CD14-positive monocyte (primary cell): ENCODE measurements around the gene COX6A2. TPM values are rescaled to one million over a fixed set of nuclear protein-coding genes. Genes with fewer than 3 reads are reported as not detected.

Source experiments
- DNase-seq, 3 donors: peaks; one replicate each; pipeline ENCODE4 v3.0.0-alpha.2; 2011 to 2022
- H2AFZ ChIP-seq: 2 replicates; pipeline ENCODE4 v1.6.0; 2012; ENCODE audit warnings: mild to moderate bottlenecking, low read depth, low read length, inconsistent platforms; ENCODE audit not compliant: insufficient read depth, poor library complexity, severe bottlenecking
- H3K27ac ChIP-seq, 2 donors: 1 replicate in 1 of 2; 2 replicates in 1 of 2; pipeline ENCODE4 v1.5.1; 2012 to 2013; ENCODE audit warnings: low read length in 2 of 2, control low read depth in 1 of 2, inconsistent platforms in 1 of 2, low read depth in 1 of 2, mild to moderate bottlenecking in 1 of 2
- H3K27me3 ChIP-seq, 2 donors: one replicate each; pipeline versions ENCODE4 v1.6.0 to v1.6.1; 2011 to 2013; ENCODE audit warnings: low read length in 2 of 2; ENCODE audit not compliant: control insufficient read depth in 2 of 2, insufficient read depth in 2 of 2
- H3K36me3 ChIP-seq, 2 donors: replicated peaks in 1 of 2; 1 replicate in 1 of 2; 2 replicates in 1 of 2; pipeline versions ENCODE4 v1.5.1 to v1.6.1; 2012 to 2013; ENCODE audit warnings: low read length in 2 of 2, control low read depth in 1 of 2, inconsistent platforms in 1 of 2, mild to moderate bottlenecking in 1 of 2; ENCODE audit not compliant: insufficient read depth in 2 of 2, control insufficient read depth in 1 of 2
- H3K4me1 ChIP-seq, 2 donors: 1 replicate in 1 of 2; 2 replicates in 1 of 2; pipeline versions ENCODE4 v1.5.1 to v1.6.1; 2012 to 2013; ENCODE audit warnings: low read length in 2 of 2, control low read depth in 1 of 2, inconsistent platforms in 1 of 2, mild to moderate bottlenecking in 1 of 2, moderate library complexity in 1 of 2; ENCODE audit not compliant: insufficient read depth in 2 of 2, control insufficient read depth in 1 of 2
- H3K4me2 ChIP-seq: replicated peaks from 2 replicates; pipeline ENCODE3; 2012; ENCODE audit warnings: low read length, moderate library complexity, mild to moderate bottlenecking; ENCODE audit not compliant: poor library complexity, severe bottlenecking; ENCODE audit errors: extremely low read depth
- H3K4me3 ChIP-seq, 3 experiments: fragments of 200-600 bp in 1 of 3; sonication (generic) in 1 of 3; replicated peaks in 1 of 3; 1 replicate in 2 of 3; 2 replicates in 1 of 3; pipeline ENCODE4 v1.5.1; 2011 to 2013; ENCODE audit warnings: low read length in 3 of 3, mild to moderate bottlenecking in 3 of 3, control low read depth in 2 of 3, low read depth in 2 of 3, inconsistent platforms in 1 of 3, moderate library complexity in 1 of 3
- H3K79me2 ChIP-seq: 2 replicates; pipeline ENCODE4 v1.6.0; 2012; ENCODE audit warnings: mild to moderate bottlenecking, control low read depth, inconsistent platforms, low read length, moderate library complexity; ENCODE audit not compliant: insufficient read depth
- H3K9ac ChIP-seq: 2 replicates; pipeline ENCODE4 v1.6.0; 2017; ENCODE audit warnings: low read length, mild to moderate bottlenecking; ENCODE audit not compliant: insufficient read depth, poor library complexity, severe bottlenecking
- H3K9me3 ChIP-seq, 2 donors: replicated peaks in 1 of 2; 1 replicate in 1 of 2; 2 replicates in 1 of 2; pipeline versions ENCODE4 v1.5.1 to v1.6.1; 2012 to 2013; ENCODE audit warnings: low read length in 2 of 2, control low read depth in 1 of 2; ENCODE audit not compliant: control insufficient read depth in 1 of 2, insufficient read depth in 1 of 2
- H4K20me1 ChIP-seq: 2 replicates; pipeline ENCODE4 v1.6.0; 2012; ENCODE audit warnings: mild to moderate bottlenecking, low read length, control low read depth, moderate library complexity; ENCODE audit not compliant: insufficient read depth
- H3K27ac Mint-ChIP-seq, 7 donors: one replicate each; pipeline ENCODE4 v1.8.0; 2020; ENCODE audit warnings: mild to moderate bottlenecking in 7 of 7, mixed read lengths in 7 of 7, moderate library complexity in 6 of 7, inconsistent platforms in 2 of 7
- H3K27me3 Mint-ChIP-seq, 3 donors: one replicate each; pipeline ENCODE4 v1.8.0; 2021 to 2022; ENCODE audit warnings: low read depth in 3 of 3, mild to moderate bottlenecking in 3 of 3, mixed read lengths in 3 of 3, moderate library complexity in 3 of 3, inconsistent platforms in 1 of 3
- H3K36me3 Mint-ChIP-seq, 2 donors: one replicate each; pipeline ENCODE4 v1.8.0; 2020; ENCODE audit warnings: mixed read lengths in 2 of 2, inconsistent platforms in 1 of 2, mild to moderate bottlenecking in 1 of 2
- H3K4me1 Mint-ChIP-seq: one replicate; pipeline ENCODE4 v1.8.0; 2020; ENCODE audit warnings: mild to moderate bottlenecking, mixed read lengths
- H3K4me3 Mint-ChIP-seq, 2 donors: one replicate each; pipeline ENCODE4 v1.8.0; 2020; ENCODE audit warnings: mild to moderate bottlenecking in 2 of 2, mixed read lengths in 2 of 2, moderate library complexity in 1 of 2
- H3K9me3 Mint-ChIP-seq, 7 donors: one replicate each; pipeline ENCODE4 v1.8.0; 2020 to 2022; ENCODE audit warnings: mixed read lengths in 7 of 7, mild to moderate bottlenecking in 6 of 7, moderate library complexity in 6 of 7, inconsistent platforms in 2 of 7
- WGBS: methylation state at CpG from one replicate; pipeline ENCODE4 v1.1.5; 2013; ENCODE audit warnings: missing lambda C conversion rate; ENCODE audit not compliant: insufficient coverage; 5-methylcytosine and 5-hydroxymethylcytosine counted together
- intact Hi-C, 2 donors: fragments of 100-400 bp; cut with micrococcal nuclease; formaldehyde crosslinking; loops; one replicate each; pipeline versions ENCODE4 v1.15.0 to v1.15.1; 2023
- polyA plus RNA-seq, 3 donors: library from polyadenylated mRNA; depleted of rRNA in 1 of 3; unstranded in 2 of 3; stranded (reverse) in 1 of 3; fragments of 300-500 nt in 2 of 3; fragments of >200 nt in 1 of 3; fragmentation: Illumina TruSeq in 2 of 3; gene quantifications; 1 replicate in 2 of 3; 2 replicates in 1 of 3; pipeline ENCODE4 v1.2.3, GENCODE V29; 2012 to 2021
- TF ChIP-seq, protein P1 (sequence below): fragments of 200-600 bp; IDR thresholded peaks from one replicate; pipeline ENCODE4 v1.8.0; 2022; ENCODE audit warnings: antibody characterized with exemption, mild to moderate bottlenecking

COX6A2 gene
- polyA plus RNA-seq, 3 donors: not detected

DNA sequence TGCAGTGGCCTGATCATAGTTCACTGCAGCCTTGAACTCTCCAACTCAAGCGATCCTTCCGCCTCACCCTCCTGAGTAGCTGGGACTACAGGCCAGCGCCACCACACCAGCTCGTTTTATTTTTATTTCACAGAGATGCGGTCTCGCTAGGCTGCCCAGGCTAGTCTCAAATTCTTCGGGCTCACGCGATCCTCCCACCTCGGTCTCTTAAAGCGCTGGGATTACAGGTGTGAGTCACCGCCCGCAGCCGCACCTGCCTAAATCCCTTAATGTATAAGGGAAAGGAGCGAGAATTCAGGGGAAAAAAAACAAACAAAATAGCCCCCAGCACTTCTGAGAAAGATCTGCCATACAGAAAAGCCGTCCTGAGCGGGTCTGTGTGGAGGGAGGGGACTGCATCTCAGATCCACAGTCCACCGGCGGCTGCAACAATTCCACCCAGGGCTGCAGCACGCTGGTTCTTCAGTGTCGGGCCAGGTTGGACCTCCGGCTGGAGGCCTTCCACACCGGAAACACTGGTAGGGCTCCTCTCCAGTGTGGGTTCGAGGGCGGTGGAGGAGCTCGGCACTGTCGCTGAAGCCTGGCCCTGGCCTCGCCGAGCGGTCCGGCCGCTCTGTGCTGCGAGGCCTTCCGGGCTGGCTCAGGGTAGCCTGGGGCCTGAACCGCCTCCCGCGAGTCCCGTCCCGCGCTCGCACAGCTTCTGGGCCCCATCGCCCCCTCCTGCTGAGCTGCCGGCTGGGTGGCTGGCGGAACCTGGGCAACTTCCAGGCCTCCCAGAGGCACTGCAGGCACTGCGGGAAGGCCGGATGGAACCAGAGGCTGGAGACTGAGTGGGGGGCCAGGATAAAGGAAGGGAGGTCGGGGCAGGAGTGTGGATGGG lies 7.4 kb upstream of the COX6A2 start:
- Mint-ChIP-seq H3K4me1 (no peaks in the 10 kb centered on the region), H3K36me3 (no peaks in the 10 kb centered on the region), H3K27ac (no peak overlapping the region), H3K9me3 (peaks cover 0 to 2% (median 0%) of the 10 kb centered on the region in 7 donors), H3K27me3 (peaks cover 0 to 2% (median 0%) of the 10 kb centered on the region in 3 donors), H3K4me3 (no peak overlapping the region)
- Histone ChIP-seq H2AFZ (no peak overlapping the region), H3K4me3 (no peak overlapping the region), H4K20me1 (no peaks in the 10 kb centered on the region), H3K27ac (no peak overlapping the region), H3K4me1 (no peaks in the 10 kb centered on the region), H3K9ac (no peak overlapping the region), H3K36me3 (no peaks in the 10 kb centered on the region), H3K79me2 (no peaks in the 10 kb centered on the region), H3K27me3 (no peaks in the 10 kb centered on the region), H3K9me3 (no peaks in the 10 kb centered on the region), H3K4me2 (no peak overlapping the region)
- intact Hi-C loops: no loop called here
- DNase-seq: no peak
- TF ChIP-seq, protein P1, sequence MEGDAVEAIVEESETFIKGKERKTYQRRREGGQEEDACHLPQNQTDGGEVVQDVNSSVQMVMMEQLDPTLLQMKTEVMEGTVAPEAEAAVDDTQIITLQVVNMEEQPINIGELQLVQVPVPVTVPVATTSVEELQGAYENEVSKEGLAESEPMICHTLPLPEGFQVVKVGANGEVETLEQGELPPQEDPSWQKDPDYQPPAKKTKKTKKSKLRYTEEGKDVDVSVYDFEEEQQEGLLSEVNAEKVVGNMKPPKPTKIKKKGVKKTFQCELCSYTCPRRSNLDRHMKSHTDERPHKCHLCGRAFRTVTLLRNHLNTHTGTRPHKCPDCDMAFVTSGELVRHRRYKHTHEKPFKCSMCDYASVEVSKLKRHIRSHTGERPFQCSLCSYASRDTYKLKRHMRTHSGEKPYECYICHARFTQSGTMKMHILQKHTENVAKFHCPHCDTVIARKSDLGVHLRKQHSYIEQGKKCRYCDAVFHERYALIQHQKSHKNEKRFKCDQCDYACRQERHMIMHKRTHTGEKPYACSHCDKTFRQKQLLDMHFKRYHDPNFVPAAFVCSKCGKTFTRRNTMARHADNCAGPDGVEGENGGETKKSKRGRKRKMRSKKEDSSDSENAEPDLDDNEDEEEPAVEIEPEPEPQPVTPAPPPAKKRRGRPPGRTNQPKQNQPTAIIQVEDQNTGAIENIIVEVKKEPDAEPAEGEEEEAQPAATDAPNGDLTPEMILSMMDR: no peak
- 98% methylated on average over 31 of the region's 47 CpGs for WGBS

DNA sequence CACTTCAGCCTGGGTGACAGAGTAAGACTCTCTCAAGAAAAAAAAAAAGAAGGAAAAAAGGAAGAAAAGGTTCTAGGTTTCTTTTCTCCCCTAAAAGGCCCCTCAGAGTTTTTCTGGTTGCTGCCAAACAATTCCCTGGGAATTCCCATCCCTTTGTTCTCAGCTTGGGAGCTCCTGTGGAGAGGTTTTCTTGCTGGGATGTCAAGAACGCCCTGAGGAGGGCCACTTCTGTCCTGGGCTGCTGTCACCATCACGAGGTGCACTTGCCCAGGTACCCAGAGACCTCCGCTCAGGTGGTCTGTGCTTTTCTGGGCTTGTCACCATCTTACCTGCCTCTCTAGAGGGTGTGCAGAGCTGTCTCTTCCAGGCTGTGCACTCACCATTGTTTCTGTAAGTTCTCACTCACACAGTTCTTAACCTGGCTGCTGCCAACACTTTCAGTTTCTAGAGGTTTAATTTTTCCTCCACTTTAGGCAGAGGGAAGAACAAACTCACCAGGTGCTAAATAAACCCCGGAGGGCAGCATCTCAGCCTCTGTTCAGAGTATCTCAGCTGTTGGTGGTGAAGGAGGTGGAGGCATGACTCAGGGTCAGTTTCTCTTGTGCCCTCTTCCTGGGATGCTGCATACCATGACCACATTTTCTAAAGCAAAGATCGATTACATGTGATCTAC lies 2.4 kb upstream of the COX6A2 start:
- no peaks in the 10 kb centered on the region for H3K9me3 ChIP-seq
- intact Hi-C loops: no loop called here
- Mint-ChIP-seq H3K9me3 (peaks cover 0 to 3% (median 0%) of the 10 kb centered on the region in 7 donors), H3K4me3 (no peak overlapping the region), H3K4me1 (peaks cover 3% of the 10 kb centered on the region), H3K27me3 (peaks cover 0 to 9% (median 4%) of the 10 kb centered on the region in 3 donors), H3K27ac (no peak overlapping the region), H3K36me3 (no peaks in the 10 kb centered on the region)
- H3K27me3 ChIP-seq: no peaks in the 10 kb centered on the region
- no peak overlapping the region for H3K9ac ChIP-seq
- H2AFZ ChIP-seq: no peak overlapping the region
- no peak overlapping the region for H3K27ac ChIP-seq
- WGBS: 100% methylated on average over 2 of the region's 5 CpGs
- H3K79me2 ChIP-seq: no peaks in the 10 kb centered on the region
- H4K20me1 ChIP-seq: no peaks in the 10 kb centered on the region
- H3K4me3 ChIP-seq: no peak overlapping the region
- no peaks in the 10 kb centered on the region for H3K36me3 ChIP-seq
- peaks cover 4 to 5% of the 10 kb centered on the region in 2 donors for H3K4me1 ChIP-seq
- no peak for DNase-seq
- H3K4me2 ChIP-seq: no peak overlapping the region
- TF ChIP-seq, protein P1: no peak
